Lung (tissue), 12 donors: ENCODE data around the gene TAB2. TPM values are rescaled to one million over a fixed set of nuclear protein-coding genes. Genes with fewer than 3 reads are reported as not detected.
A peak's percentile ranks its signal among the peaks of the same experiment; 100 is the strongest.

Source experiments
- ATAC-seq: fragments of 200-7000 bp; cut with Tn5 transposase; one replicate; pipeline ENCODE4 v1.9.1; 2020; ENCODE audit warnings: moderate number of reproducible peaks; ENCODE audit not compliant: insufficient read depth, low FRiP score
- DNase-seq, 3 donors: peaks; one replicate each; pipeline ENCODE4 v3.0.0-alpha.2; 2013 to 2017
- H3K27ac ChIP-seq, 2 donors: one replicate each; pipeline ENCODE4 v1.5.1; 2013; ENCODE audit warnings: mild to moderate bottlenecking in 2 of 2, moderate library complexity in 2 of 2, control low read depth in 1 of 2, inconsistent platforms in 1 of 2, low read depth in 1 of 2, low read length in 1 of 2
- H3K27me3 ChIP-seq, 3 donors: one replicate each; pipeline ENCODE4 v1.5.1; 2013; ENCODE audit warnings: low read length in 2 of 3; ENCODE audit not compliant: control insufficient read depth in 3 of 3, insufficient read depth in 3 of 3
- H3K36me3 ChIP-seq, 4 donors: one replicate each; pipeline ENCODE4 v1.5.1; 2013; ENCODE audit warnings: low read length in 4 of 4, mild to moderate bottlenecking in 1 of 4, moderate library complexity in 1 of 4; ENCODE audit not compliant: control insufficient read depth in 4 of 4, insufficient read depth in 4 of 4
- H3K4me1 ChIP-seq, 5 donors: one replicate each; pipeline ENCODE4 v1.5.1; 2013; ENCODE audit warnings: low read length in 5 of 5, mild to moderate bottlenecking in 2 of 5, moderate library complexity in 1 of 5; ENCODE audit not compliant: control insufficient read depth in 5 of 5, insufficient read depth in 5 of 5
- H3K4me3 ChIP-seq: one replicate; pipeline ENCODE4 v1.5.1; 2013; ENCODE audit warnings: mild to moderate bottlenecking, control low read depth, moderate library complexity
- H3K9ac ChIP-seq, 2 donors: one replicate each; pipeline ENCODE4 v1.5.1; 2013; ENCODE audit warnings: low read length in 2 of 2, control low read depth in 1 of 2; ENCODE audit not compliant: insufficient read depth in 1 of 2
- H3K9me3 ChIP-seq, 4 donors: one replicate each; pipeline ENCODE4 v1.5.1; 2013; ENCODE audit warnings: low read length in 3 of 4, mild to moderate bottlenecking in 1 of 4, moderate library complexity in 1 of 4; ENCODE audit not compliant: control insufficient read depth in 4 of 4, insufficient read depth in 3 of 4
- CTCF ChIP-seq: IDR thresholded peaks from 2 replicates; pipeline ENCODE4 v1.5.1; 2012; ENCODE audit warnings: mild to moderate bottlenecking; ENCODE audit errors: control extremely low read depth, extremely low read depth
- WGBS, 2 donors: extraction: QIAGEN DNeasy Blood & Tissue Kit; methylation state at CpG; one replicate each; pipeline ENCODE4 v1.1.7; 2013; 5-methylcytosine and 5-hydroxymethylcytosine counted together
- polyA plus RNA-seq, 2 donors: library from polyadenylated mRNA; stranded (reverse); fragments of 200-250 nt; gene quantifications; one replicate each; pipeline ENCODE4 v1.2.1, GENCODE V29; 2013
- total RNA-seq, 2 donors: library from RNA; depleted of rRNA in 1 of 2; stranded (reverse); fragments of >200 nt in 1 of 2; gene quantifications; one replicate each; pipeline ENCODE4 v1.2.1, GENCODE V29; 2014 to 2021
- donor health status: control.
- donor health status: control.
- donor health status: Bipolar disorder and iron deficiency.
- donor health status: healthy.
- donor health status: DM: yes; HTN: yes; CAD: no.

Gene TAB2
- total and polyA plus RNA-seq, 4 donors, result 15.8 to 75.9 (median 33.2) TPM

- H3K4me3 ChIP-seq, result no peak overlapping the region
- no peak for TF ChIP-seq CTCF
- DNase-seq (no peak), ATAC-seq (no peak)
- peaks cover 0 to 3% (median 0%) of the 10 kb centered on the region in 4 donors for H3K9me3 ChIP-seq
- H3K36me3 ChIP-seq, result no peaks in the 10 kb centered on the region
- no peak overlapping the region for H3K27ac ChIP-seq
- 61 to 82% methylated on average over 4 of the region's 4 CpGs for WGBS, 2 donors
- no peaks in the 10 kb centered on the region for H3K27me3 ChIP-seq
- no peaks in the 10 kb centered on the region for H3K4me1 ChIP-seq
- H3K9ac ChIP-seq, result no peak overlapping the region
These were observed 46.9 kb upstream of the TAB2 start for GRCh38 chr6:149270616-149271015.

GRCh38 chr6:149271348-149272340 lies 45.9 kb upstream of the TAB2 start:
- Histone ChIP-seq H3K4me3 (no peak overlapping the region), H3K4me1 (no peaks in the 10 kb centered on the region), H3K36me3 (no peaks in the 10 kb centered on the region), H3K27me3 (no peaks in the 10 kb centered on the region), H3K9ac (no peak overlapping the region), H3K27ac (no peak overlapping the region), H3K9me3 (peaks cover 0 to 3% (median 0%) of the 10 kb centered on the region in 4 donors)
- no peak for TF ChIP-seq CTCF
- WGBS, 2 donors, result 35 to 66% methylated on average over 8 of the region's 8 CpGs
- DNase-seq, result no peak
- ATAC-seq, result peak; percentile 61

GRCh38 chr6:149273318-149273717 lies 44.2 kb upstream of the TAB2 start:
- peaks cover 0 to 3% (median 0%) of the 10 kb centered on the region in 4 donors for H3K9me3 ChIP-seq
- H3K27me3 ChIP-seq, result no peaks in the 10 kb centered on the region
- H3K4me3 ChIP-seq, result no peak overlapping the region
- no peaks in the 10 kb centered on the region for H3K4me1 ChIP-seq
- DNase-seq (no peak), ATAC-seq (no peak)
- WGBS, 2 donors, result 11 to 39% methylated on average over 4 of the region's 4 CpGs
- TF ChIP-seq CTCF, result no peak
- H3K27ac ChIP-seq, result peak overlapping the region in 1 of 2 donors; percentile 4
- H3K9ac ChIP-seq, result no peak overlapping the region
- no peaks in the 10 kb centered on the region for H3K36me3 ChIP-seq
